Peyer's patch (tissue), 4 donors: ENCODE results near the gene ADCY3. TPM values are rescaled to one million over a fixed set of nuclear protein-coding genes. Genes with fewer than 3 reads are reported as not detected.

Experiments
- DNase-seq, 3 donors: peaks; one replicate each; pipeline ENCODE4 v3.0.0-alpha.2; 2017 to 2019
- H3K27ac ChIP-seq, 4 donors: fragments of 200-600 bp; sonication (generic); one replicate each; pipeline ENCODE4 v1.5.1; 2016 to 2019
- H3K27me3 ChIP-seq, 2 donors: fragments of 200-600 bp; sonication (generic); one replicate each; pipeline ENCODE4 v1.5.1; 2019
- H3K36me3 ChIP-seq, 3 donors: fragments of 200-600 bp; sonication (generic); one replicate each; pipeline ENCODE4 v1.5.1; 2016 to 2019
- H3K4me1 ChIP-seq, 4 donors: fragments of 200-600 bp; sonication (generic); one replicate each; pipeline ENCODE4 v1.5.1; 2016 to 2019
- H3K4me3 ChIP-seq, 4 donors: fragments of 200-600 bp; sonication (generic); 1 replicate in 3 of 4; 2 replicates in 1 of 4; pipeline ENCODE4 v1.5.1; 2016 to 2019; ENCODE audit warnings: mild to moderate bottlenecking in 1 of 4
- H3K9me3 ChIP-seq, 4 donors: fragments of 200-600 bp; sonication (generic); one replicate each; pipeline ENCODE4 v1.5.1; 2016 to 2019; ENCODE audit warnings: mild to moderate bottlenecking in 1 of 4
- POLR2A ChIP-seq, 2 donors: fragments of 450-650 bp; IDR thresholded peaks; one replicate each; pipeline ENCODE4 v1.5.1; 2017; ENCODE audit warnings: antibody characterized with exemption in 2 of 2, mild to moderate bottlenecking in 2 of 2, moderate library complexity in 2 of 2
- total RNA-seq, 4 donors: library from RNA; depleted of rRNA; stranded (reverse); fragments of >200 nt; gene quantifications; one replicate each; pipeline ENCODE4 v1.1.0, GENCODE V29; 2016
- TF ChIP-seq, protein P1 (sequence below), 6 experiments: fragments of 450-650 bp in 4 of 6; fragments of 200-600 bp in 2 of 6; sonication (generic) in 1 of 6; IDR thresholded peaks; one replicate each; pipeline ENCODE4 v1.5.1; 2017 to 2019; ENCODE audit warnings: antibody characterized with exemption in 6 of 6, mild to moderate bottlenecking in 3 of 6, moderate library complexity in 1 of 6

Gene ADCY3
- total RNA-seq, 4 donors from 2014 or later = 23.6 to 195 (median 56.4) TPM

GRCh38 chr2:24857746-24858145 is 62.3 kb downstream of the ADCY3 start:
- Histone ChIP-seq H3K27ac (peak overlapping the region in 2 of 4 donors; percentile 7 to 22), H3K4me1 (peaks cover 0 to 11% (median 0%) of the 10 kb centered on the region in 4 donors)
- TF ChIP-seq, protein P1, sequence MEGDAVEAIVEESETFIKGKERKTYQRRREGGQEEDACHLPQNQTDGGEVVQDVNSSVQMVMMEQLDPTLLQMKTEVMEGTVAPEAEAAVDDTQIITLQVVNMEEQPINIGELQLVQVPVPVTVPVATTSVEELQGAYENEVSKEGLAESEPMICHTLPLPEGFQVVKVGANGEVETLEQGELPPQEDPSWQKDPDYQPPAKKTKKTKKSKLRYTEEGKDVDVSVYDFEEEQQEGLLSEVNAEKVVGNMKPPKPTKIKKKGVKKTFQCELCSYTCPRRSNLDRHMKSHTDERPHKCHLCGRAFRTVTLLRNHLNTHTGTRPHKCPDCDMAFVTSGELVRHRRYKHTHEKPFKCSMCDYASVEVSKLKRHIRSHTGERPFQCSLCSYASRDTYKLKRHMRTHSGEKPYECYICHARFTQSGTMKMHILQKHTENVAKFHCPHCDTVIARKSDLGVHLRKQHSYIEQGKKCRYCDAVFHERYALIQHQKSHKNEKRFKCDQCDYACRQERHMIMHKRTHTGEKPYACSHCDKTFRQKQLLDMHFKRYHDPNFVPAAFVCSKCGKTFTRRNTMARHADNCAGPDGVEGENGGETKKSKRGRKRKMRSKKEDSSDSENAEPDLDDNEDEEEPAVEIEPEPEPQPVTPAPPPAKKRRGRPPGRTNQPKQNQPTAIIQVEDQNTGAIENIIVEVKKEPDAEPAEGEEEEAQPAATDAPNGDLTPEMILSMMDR (IDR thresholded peaks at IDR 0.05) = no peak
- no peak for TF ChIP-seq POLR2A (IDR thresholded peaks at IDR 0.05)

DNA sequence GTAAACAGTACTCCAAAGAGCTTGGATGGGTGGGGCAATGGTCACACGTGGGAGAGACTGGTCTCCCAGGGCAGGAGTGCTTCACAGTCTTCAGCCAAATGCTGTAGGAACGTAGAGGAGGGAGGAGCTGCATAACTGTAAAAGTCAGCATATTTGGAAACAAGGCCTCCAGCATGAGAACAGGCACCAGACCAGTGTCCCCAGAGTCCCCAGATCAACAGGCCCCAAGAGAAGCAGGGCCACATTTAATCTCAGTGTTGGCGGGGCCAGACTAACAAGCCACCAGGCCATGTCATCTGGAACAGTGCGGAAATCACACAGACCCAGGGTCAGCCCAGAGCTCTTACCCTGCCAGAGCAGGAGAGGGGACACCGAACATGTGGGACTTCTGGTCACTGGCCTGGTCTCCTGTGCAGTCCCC is 63.2 kb downstream of the ADCY3 start:
- H3K27me3 ChIP-seq = no peaks in the 10 kb centered on the region
- H3K27ac ChIP-seq = peak overlapping the region in 1 of 4 donors; percentile 22
- no peaks in the 10 kb centered on the region for H3K9me3 ChIP-seq
- no peak overlapping the region for H3K4me3 ChIP-seq
- no peak for DNase-seq
- no peaks in the 10 kb centered on the region for H3K36me3 ChIP-seq
- H3K4me1 ChIP-seq = peaks cover 0 to 11% (median 0%) of the 10 kb centered on the region in 4 donors
- TF ChIP-seq, protein P1 (IDR thresholded peaks at IDR 0.05) = no peak
- no peak for TF ChIP-seq POLR2A (IDR thresholded peaks at IDR 0.05)

More at GRCh38 chr2:24857746-24858145, 62.3 kb downstream of the ADCY3 start:
- no peak for DNase-seq
- H3K36me3 ChIP-seq = no peaks in the 10 kb centered on the region
- H3K9me3 ChIP-seq = no peaks in the 10 kb centered on the region
- H3K27me3 ChIP-seq = no peaks in the 10 kb centered on the region
- no peak overlapping the region for H3K4me3 ChIP-seq

DNA sequence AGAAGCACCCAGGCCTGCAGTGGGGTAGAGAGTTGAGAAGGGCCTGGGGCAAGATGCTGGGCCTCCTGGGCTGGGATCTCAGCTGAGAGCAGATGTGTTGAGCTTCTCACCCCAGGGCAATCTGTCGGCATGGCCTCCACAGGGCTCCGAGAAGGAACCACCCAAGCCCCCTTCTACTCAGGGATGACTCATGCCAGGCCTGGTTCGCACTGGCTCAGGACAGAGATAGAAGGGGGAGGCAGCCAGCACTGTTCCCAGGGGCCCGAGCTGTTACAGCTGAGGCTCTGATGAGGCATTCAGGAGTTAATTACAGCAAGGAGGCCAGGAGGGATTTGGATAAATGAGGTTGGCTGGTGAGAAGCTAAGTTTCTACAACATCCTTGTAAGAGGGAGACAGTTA is 64.3 kb downstream of the ADCY3 start:
- Histone ChIP-seq H3K4me1 (peaks cover 0 to 11% (median 0%) of the 10 kb centered on the region in 4 donors), H3K4me3 (no peak overlapping the region), H3K27me3 (no peaks in the 10 kb centered on the region), H3K36me3 (no peaks in the 10 kb centered on the region), H3K27ac (peak overlapping the region in 3 of 4 donors; percentile 22 to 59 (median 24)), H3K9me3 (no peaks in the 10 kb centered on the region)
- no peak for DNase-seq
- TF ChIP-seq, protein P1 (IDR thresholded peaks at IDR 0.05) = no peak
- no peak for TF ChIP-seq POLR2A (IDR thresholded peaks at IDR 0.05)

- H3K4me3 ChIP-seq = no peak overlapping the region
- H3K4me1 ChIP-seq = peaks cover 0 to 11% (median 0%) of the 10 kb centered on the region in 4 donors
- H3K27me3 ChIP-seq = no peaks in the 10 kb centered on the region
- H3K36me3 ChIP-seq = no peaks in the 10 kb centered on the region
- H3K27ac ChIP-seq = peak overlapping the region in 3 of 4 donors; percentile 6 to 59 (median 24)
- no peaks in the 10 kb centered on the region for H3K9me3 ChIP-seq
- no peak for DNase-seq
- TF ChIP-seq, protein P1 (IDR thresholded peaks at IDR 0.05) = no peak
- no peak for TF ChIP-seq POLR2A (IDR thresholded peaks at IDR 0.05)
These were observed 64.9 kb downstream of the ADCY3 start for GRCh38 chr2:24855022-24855622.

DNA sequence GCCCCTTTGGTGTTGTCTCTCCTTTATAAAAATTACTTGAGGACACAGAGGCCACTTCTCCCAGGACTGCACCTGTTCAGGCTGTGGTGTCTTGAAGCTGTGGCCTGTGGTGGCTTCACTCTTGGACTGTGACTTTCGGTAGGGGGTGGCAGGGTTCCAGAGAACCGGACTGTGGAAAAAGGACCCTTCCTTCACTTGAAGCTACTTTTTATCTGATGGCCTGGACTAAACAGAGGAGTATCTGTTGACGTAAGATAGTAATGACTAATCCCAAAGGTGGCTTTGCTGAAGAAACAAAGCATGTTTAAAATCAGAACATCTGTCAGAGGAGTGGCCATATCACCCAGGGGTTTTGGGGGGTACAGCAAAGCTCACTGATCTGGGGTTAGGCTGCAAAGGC is 66.0 kb downstream of the ADCY3 start:
- H3K36me3 ChIP-seq = no peaks in the 10 kb centered on the region
- H3K9me3 ChIP-seq = no peaks in the 10 kb centered on the region
- H3K27ac ChIP-seq = peak overlapping the region in 2 of 4 donors; percentile 46 to 59
- TF ChIP-seq, protein P1 (IDR thresholded peaks at IDR 0.05) = no peak
- no peak for TF ChIP-seq POLR2A (IDR thresholded peaks at IDR 0.05)
- H3K27me3 ChIP-seq = no peaks in the 10 kb centered on the region
- DNase-seq = no peak
- no peak overlapping the region for H3K4me3 ChIP-seq
- H3K4me1 ChIP-seq = peaks cover 0 to 11% (median 0%) of the 10 kb centered on the region in 4 donors
